Endothelial cell of umbilical vein (primary cell): ENCODE measurements around the gene PODXL2. TPM values are rescaled to one million over a fixed set of nuclear protein-coding genes. Genes with fewer than 3 reads are reported as not detected.
"Not testable (repeated sequence)": the region's sequence is repeated elsewhere in the genome, so short reads cannot be mapped to it uniquely, and the experiment has no call there.

ENCODE experiments used
- BruUV-seq: library from RNA; stranded (reverse); fragments of 400-500 nt; replicated peaks from 2 replicates; lab custom pipeline; 2021; lab: Mats Ljungman, UMichigan
- CTCF ChIA-PET: fragments of 300-600, 350-600 bp; sonication (Branson Sonifier 250); formaldehyde crosslinking; loops from one replicate; lab custom pipeline; 2021; ENCODE audit warnings: antibody characterized with exemption, inconsistent platforms; lab: Charles Lee
- POLR2A ChIA-PET: fragments of 300-600, 350-600 bp; sonication (Branson Sonifier 250); formaldehyde crosslinking; loops from one replicate; lab custom pipeline; 2021; ENCODE audit warnings: antibody characterized with exemption, inconsistent platforms; lab: Charles Lee
- DNase-seq: peaks from one replicate; pipeline ENCODE4 v3.0.0-alpha.2; 2011; ENCODE audit warnings: low read depth, low spot score
- FAIRE-seq: peaks from 2 replicates; lab custom pipeline; 2011; peaks lifted over from hg19 to GRCh38; lab: Jason Lieb, UNC
- H2AFZ ChIP-seq: 2 replicates; pipeline ENCODE4 v1.6.0; 2012; ENCODE audit warnings: low read depth, low read length, control low read depth, inconsistent platforms
- H3K27ac ChIP-seq: 2 replicates; pipeline ENCODE4 v1.5.1; 2011; ENCODE audit warnings: low read depth, mild to moderate bottlenecking, control low read depth, low read length, moderate library complexity; ENCODE audit not compliant: insufficient read depth
- H3K27me3 ChIP-seq, 2 experiments: 2 replicates each; pipeline versions ENCODE4 v1.6.0 to v1.6.1; 2011; ENCODE audit warnings: low read length in 2 of 2, mixed read lengths in 1 of 2; ENCODE audit not compliant: control insufficient read depth in 2 of 2, insufficient read depth in 2 of 2
- H3K36me3 ChIP-seq, 2 experiments: 2 replicates in 1 of 2; 3 replicates in 1 of 2; pipeline ENCODE4 v1.5.1; 2011; ENCODE audit warnings: low read length in 2 of 2, mild to moderate bottlenecking in 1 of 2, moderate library complexity in 1 of 2; ENCODE audit not compliant: control insufficient read depth in 2 of 2, insufficient read depth in 2 of 2; ENCODE audit errors: extremely low read depth in 1 of 2
- H3K4me1 ChIP-seq: 3 replicates; pipeline ENCODE4 v1.5.1; 2011; ENCODE audit warnings: mild to moderate bottlenecking, low read length; ENCODE audit not compliant: control insufficient read depth, insufficient read depth; ENCODE audit errors: extremely low read depth
- H3K4me2 ChIP-seq: 2 replicates; pipeline ENCODE4 v1.6.1; 2011; ENCODE audit warnings: low read length, control low read depth, mixed read lengths; ENCODE audit not compliant: insufficient read depth
- H3K4me3 ChIP-seq, 3 experiments: fragments of 200-600 bp in 1 of 3; sonication (generic), shearing (Covaris generic) in 1 of 3; replicated peaks in 1 of 3; 2 replicates each; pipeline ENCODE4 v1.5.1; 2011 to 2016; ENCODE audit warnings: control low read depth in 3 of 3, low read length in 3 of 3, mild to moderate bottlenecking in 2 of 3, inconsistent platforms in 1 of 3, low read depth in 1 of 3, moderate library complexity in 1 of 3; ENCODE audit not compliant: insufficient read depth in 1 of 3
- H3K79me2 ChIP-seq: 2 replicates; pipeline ENCODE4 v1.6.0; 2012; ENCODE audit warnings: low read length, inconsistent platforms; ENCODE audit not compliant: control insufficient read depth, insufficient read depth
- H3K9ac ChIP-seq: replicated peaks from 2 replicates; pipeline ENCODE3; 2011; ENCODE audit warnings: low read length, control low read depth; ENCODE audit not compliant: insufficient read depth; ENCODE audit errors: extremely low read depth
- H3K9me1 ChIP-seq: replicated peaks from 3 replicates; pipeline ENCODE4 v1.6.0; 2011; ENCODE audit warnings: mild to moderate bottlenecking, low read length; ENCODE audit not compliant: control insufficient read depth, insufficient read depth; ENCODE audit errors: extremely low read depth
- H3K9me3 ChIP-seq: replicated peaks from 2 replicates; pipeline ENCODE4 v1.5.1; 2012; ENCODE audit warnings: low read length, inconsistent platforms; ENCODE audit not compliant: control insufficient read depth, insufficient read depth
- H4K20me1 ChIP-seq: replicated peaks from 2 replicates; pipeline ENCODE3; 2011; ENCODE audit warnings: mild to moderate bottlenecking, low read length; ENCODE audit not compliant: control insufficient read depth, insufficient read depth; ENCODE audit errors: extremely low read depth
- EZH2 ChIP-seq: IDR thresholded peaks from 2 replicates; pipeline ENCODE4 v1.6.1; 2012; ENCODE audit warnings: borderline replicate concordance, low read depth, mild to moderate bottlenecking, moderate library complexity, low read length, inconsistent platforms; ENCODE audit not compliant: severe bottlenecking
- FOS ChIP-seq: IDR thresholded peaks from 2 replicates; pipeline ENCODE4 v1.6.1; 2011; ENCODE audit warnings: mild to moderate bottlenecking, low read length, moderate library complexity, borderline replicate concordance; ENCODE audit not compliant: insufficient read depth
- GATA2 ChIP-seq: IDR thresholded peaks from 2 replicates; pipeline ENCODE4 v1.7.0; 2011; ENCODE audit warnings: low read depth, mild to moderate bottlenecking, moderate library complexity, mixed read lengths, low read length; ENCODE audit not compliant: insufficient read length, insufficient read depth
- JUN ChIP-seq: IDR thresholded peaks from 2 replicates; pipeline ENCODE4 v1.6.1; 2011; ENCODE audit warnings: borderline replicate concordance, low read depth; ENCODE audit not compliant: insufficient read length, insufficient read depth
- MYC ChIP-seq: IDR thresholded peaks from one replicate; pipeline ENCODE4 v1.6.1; 2011; ENCODE audit warnings: mild to moderate bottlenecking, low read depth, low read length
- POLR2A ChIP-seq: IDR thresholded peaks from 2 replicates; pipeline ENCODE4 v1.6.1; 2012; ENCODE audit warnings: low read depth, mild to moderate bottlenecking, control low read depth, low read length
- POLR2AphosphoS5 ChIP-seq: IDR thresholded peaks from 2 replicates; pipeline ENCODE4 v1.6.1; 2012; ENCODE audit warnings: low read depth, mild to moderate bottlenecking, control low read depth, low read length, moderate library complexity; ENCODE audit not compliant: insufficient read depth
- dilution Hi-C: fragments of 300-500 bp; cut with MboI; formaldehyde crosslinking; loops from one replicate; pipeline ENCODE4 v1.15.0; 2019; ENCODE audit warnings: low sequenced_read_pairs; ENCODE audit not compliant: extremely low pct_ligation_motif_present
- intact Hi-C: fragments of 100-400 bp; cut with micrococcal nuclease; formaldehyde crosslinking; loops from one replicate; pipeline ENCODE4 v1.10.0; 2022
- polyA plus RNA-seq, 4 experiments: library from polyadenylated mRNA; depleted of rRNA in 3 of 4; stranded (reverse) in 3 of 4; unstranded in 1 of 4; fragments of >200 nt; gene quantifications; 2 replicates each; pipeline versions ENCODE4 v1.2.1 to v1.2.3, GENCODE V29; 2011 to 2012; ENCODE audit warnings: missing spikeins in 1 of 4
- total RNA-seq: library from RNA; stranded (reverse); gene quantifications from 2 replicates; pipeline ENCODE4 v1.2.3, GENCODE V29; 2021
- TF ChIP-seq, protein P1 (sequence below), 2 donors: IDR thresholded peaks; 1 replicate in 1 of 2; 2 replicates in 1 of 2; pipeline ENCODE4 v1.5.1; 2011; ENCODE audit warnings: low read length in 2 of 2, mild to moderate bottlenecking in 2 of 2, moderate library complexity in 2 of 2, control low read depth in 1 of 2, inconsistent platforms in 1 of 2, low read depth in 1 of 2; ENCODE audit not compliant: insufficient read depth in 1 of 2; ENCODE audit errors: extremely low read depth in 1 of 2
- TF ChIP-seq, protein P2 (sequence below): IDR thresholded peaks from 2 replicates; pipeline ENCODE4 v1.6.1; 2011; ENCODE audit not compliant: insufficient read depth, insufficient read length

PODXL2 gene
- total and polyA plus RNA-seq, 2 donors (not counting 3 experiments of a cell fraction or from before 2014, with no cell fraction given) = 5.5 to 6.5 TPM

DNA sequence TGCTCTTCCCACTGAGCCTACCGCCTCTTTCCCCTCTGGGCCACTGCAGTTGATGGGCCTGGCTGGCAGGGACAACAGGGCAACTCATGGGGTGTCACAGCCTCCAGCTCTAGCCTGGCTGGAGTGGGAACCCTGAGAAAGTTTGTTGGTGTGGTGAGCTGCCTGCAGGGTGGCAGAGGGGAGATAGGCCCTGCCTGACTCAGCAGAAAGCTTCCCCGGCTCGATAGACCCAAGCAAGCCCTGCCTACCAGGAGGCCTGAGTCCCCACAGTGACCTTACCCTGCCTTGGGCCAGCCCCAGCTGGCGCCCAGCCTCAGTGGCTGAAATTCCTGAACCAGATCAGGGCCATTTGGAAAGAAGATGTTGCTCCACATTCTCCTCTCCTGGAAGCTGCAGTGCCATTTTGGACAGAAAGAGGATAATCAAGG is 73.2 kb downstream of the PODXL2 start:
- dilution Hi-C loops (no loop called here), intact Hi-C loops (no loop called here)
- TF ChIP-seq EZH2 = no peak
- TF ChIP-seq JUN = no peak
- TF ChIP-seq FOS = no peak
- TF ChIP-seq, protein P1, sequence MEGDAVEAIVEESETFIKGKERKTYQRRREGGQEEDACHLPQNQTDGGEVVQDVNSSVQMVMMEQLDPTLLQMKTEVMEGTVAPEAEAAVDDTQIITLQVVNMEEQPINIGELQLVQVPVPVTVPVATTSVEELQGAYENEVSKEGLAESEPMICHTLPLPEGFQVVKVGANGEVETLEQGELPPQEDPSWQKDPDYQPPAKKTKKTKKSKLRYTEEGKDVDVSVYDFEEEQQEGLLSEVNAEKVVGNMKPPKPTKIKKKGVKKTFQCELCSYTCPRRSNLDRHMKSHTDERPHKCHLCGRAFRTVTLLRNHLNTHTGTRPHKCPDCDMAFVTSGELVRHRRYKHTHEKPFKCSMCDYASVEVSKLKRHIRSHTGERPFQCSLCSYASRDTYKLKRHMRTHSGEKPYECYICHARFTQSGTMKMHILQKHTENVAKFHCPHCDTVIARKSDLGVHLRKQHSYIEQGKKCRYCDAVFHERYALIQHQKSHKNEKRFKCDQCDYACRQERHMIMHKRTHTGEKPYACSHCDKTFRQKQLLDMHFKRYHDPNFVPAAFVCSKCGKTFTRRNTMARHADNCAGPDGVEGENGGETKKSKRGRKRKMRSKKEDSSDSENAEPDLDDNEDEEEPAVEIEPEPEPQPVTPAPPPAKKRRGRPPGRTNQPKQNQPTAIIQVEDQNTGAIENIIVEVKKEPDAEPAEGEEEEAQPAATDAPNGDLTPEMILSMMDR (IDR thresholded peaks at IDR 0.05; ENCODE audit: extremely low read depth in 1 of 2, insufficient read depth in 1 of 2, low read depth in 1 of 2, low read length in 2 of 2) = no peak
- TF ChIP-seq POLR2A = no peak
- no peak for TF ChIP-seq GATA2
- TF ChIP-seq, protein P2, sequence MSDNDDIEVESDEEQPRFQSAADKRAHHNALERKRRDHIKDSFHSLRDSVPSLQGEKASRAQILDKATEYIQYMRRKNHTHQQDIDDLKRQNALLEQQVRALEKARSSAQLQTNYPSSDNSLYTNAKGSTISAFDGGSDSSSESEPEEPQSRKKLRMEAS = no peak
- no peak for TF ChIP-seq MYC
- TF ChIP-seq POLR2AphosphoS5 = no peak
- Histone ChIP-seq H3K4me1 (peaks cover 10% of the 10 kb centered on the region), H3K9me1 (no peaks in the 10 kb centered on the region), H3K27me3 (no peaks in the 10 kb centered on the region), H2AFZ (no peak overlapping the region), H3K27ac (no peak overlapping the region), H3K4me3 (no peak overlapping the region), H3K9me3 (no peaks in the 10 kb centered on the region), H3K79me2 (peaks cover 1% of the 10 kb centered on the region), H3K36me3 (no peaks in the 10 kb centered on the region), H3K9ac (no peak overlapping the region), H4K20me1 (no peaks in the 10 kb centered on the region), H3K4me2 (no peak overlapping the region)
- DNase-seq (no peak), FAIRE-seq (no peak)
- CTCF ChIA-PET = no interaction called here
- POLR2A ChIA-PET = interaction anchor here (0.6 kb wide), 1 partner anchor 36 kb away, joined by 6 read pairs; no protein-coding TSS in a partner anchor
- BruUV-seq = no TSS peak

DNA sequence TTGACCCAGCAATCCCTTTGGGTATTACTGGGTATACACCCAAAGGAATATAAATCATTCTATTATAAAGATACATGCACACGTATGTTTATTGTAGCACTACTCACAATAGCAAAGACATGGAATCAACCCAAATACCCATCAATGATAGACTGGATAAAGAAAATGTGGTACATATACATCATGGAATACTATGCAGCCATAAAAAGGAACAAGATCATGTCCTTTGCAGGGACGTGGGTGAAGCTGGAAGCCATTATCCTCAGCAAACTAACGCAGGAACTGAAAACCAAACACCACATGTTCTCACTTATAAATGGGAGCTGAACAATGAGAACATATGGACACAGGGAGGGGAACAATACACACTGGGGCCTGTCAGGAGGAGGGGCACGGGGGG is 75.9 kb downstream of the PODXL2 start:
- H3K27ac ChIP-seq, dilution Hi-C loops, H3K9me1 ChIP-seq, H3K79me2 ChIP-seq, H3K9me3 ChIP-seq, H3K4me1 ChIP-seq, H3K4me3 ChIP-seq, H3K9ac ChIP-seq, POLR2A ChIA-PET, BruUV-seq, intact Hi-C loops, CTCF ChIA-PET, H4K20me1 ChIP-seq, H3K27me3 ChIP-seq, H3K4me2 ChIP-seq, FAIRE-seq, H3K36me3 ChIP-seq, DNase-seq, H2AFZ ChIP-seq: not testable (repeated sequence)
